NOMO-1 treated with DMSO at 0.1 percent for 48 hours (cell line): ENCODE measurements around the gene PCDHAC2.

Experiments used
- DNase-seq: peaks from one replicate; lab custom pipeline; 2025; ENCODE audit not compliant: unreplicated experiment; lab: John Stamatoyannopoulos, UW

Gene PCDHAC2

GRCh38 chr5:140988100-140988499 lies 21.8 kb downstream of the PCDHAC2 start:
- no peak for DNase-seq

- no peak for DNase-seq
Observed at GRCh38 chr5:140988608-140989007, 22.3 kb downstream of the PCDHAC2 start.

GRCh38 chr5:140989254-140990020 lies 23.2 kb downstream of the PCDHAC2 start:
- DNase-seq = no peak

GRCh38 chr5:140992828-140993227 lies 26.6 kb downstream of the PCDHAC2 start:
- DNase-seq = no peak

- DNase-seq = no peak
Observed at GRCh38 chr5:140996060-140996459, 29.8 kb downstream of the PCDHAC2 start.

- DNase-seq = no peak
Observed at GRCh38 chr5:140998921-140999410, 32.7 kb downstream of the PCDHAC2 start.

GRCh38 chr5:141001446-141001843 lies 35.2 kb downstream of the PCDHAC2 start:
- DNase-seq = no peak

- no peak for DNase-seq
Observed at GRCh38 chr5:141001844-141002604, 35.7 kb downstream of the PCDHAC2 start.

- DNase-seq = no peak
Observed at GRCh38 chr5:141002605-141002965, 36.3 kb downstream of the PCDHAC2 start.

- DNase-seq = no peak
Observed at GRCh38 chr5:141003031-141003430, 36.8 kb downstream of the PCDHAC2 start.

GRCh38 chr5:141003791-141004611 lies 37.7 kb downstream of the PCDHAC2 start:
- no peak for DNase-seq

GRCh38 chr5:141007791-141008190 lies 41.5 kb downstream of the PCDHAC2 start:
- no peak for DNase-seq

GRCh38 chr5:141010047-141010793 lies 43.9 kb downstream of the PCDHAC2 start:
- DNase-seq = no peak

GRCh38 chr5:141017943-141018342 lies 51.7 kb downstream of the PCDHAC2 start:
- DNase-seq = no peak
